ENCODE measurements around the gene LMO1. TPM values are rescaled to one million over a fixed set of nuclear protein-coding genes. Genes with fewer than 3 reads are reported as not detected.

Gene LMO1
- polyA plus RNA-seq, 3 donors, result not detected

GRCh38 chr11:8257003-8257664, 6.5 kb downstream of the LMO1 start:
- peaks cover 12% of the 10 kb centered on the region for H3K4me1 Mint-ChIP-seq
- 90% methylated on average over 2 of the region's 4 CpGs for WGBS (ENCODE audit: insufficient coverage)
- peaks cover 0 to 4% of the 10 kb centered on the region in 2 donors for H3K9me3 ChIP-seq (replicated peaks in 1 of 2; ENCODE audit: control insufficient read depth in 1 of 2, insufficient read depth in 1 of 2, low read length in 2 of 2)
- peaks cover 0 to 8% of the 10 kb centered on the region in 2 donors for H3K4me1 ChIP-seq (ENCODE audit: control insufficient read depth in 1 of 2, insufficient read depth in 2 of 2, low read length in 2 of 2)
- no peaks in the 10 kb centered on the region for H3K36me3 Mint-ChIP-seq
- no peak for DNase-seq
- peaks cover 0 to 5% (median 0%) of the 10 kb centered on the region in 7 donors for H3K9me3 Mint-ChIP-seq
- H3K4me2 ChIP-seq (replicated peaks; ENCODE audit: extremely low read depth, low read length, poor library complexity, severe bottlenecking), result no peak overlapping the region
- no peak overlapping the region for H3K27ac Mint-ChIP-seq
- H3K27me3 Mint-ChIP-seq (ENCODE audit: low read depth in 3 of 3), result peaks cover 40 to 43% (median 40%) of the 10 kb centered on the region in 3 donors
- no peak overlapping the region for H3K4me3 ChIP-seq (replicated peaks in 1 of 3; ENCODE audit: low read depth in 2 of 3, low read length in 3 of 3)
- H3K27ac ChIP-seq (ENCODE audit: low read depth in 1 of 2, low read length in 2 of 2), result no peak overlapping the region
- intact Hi-C loops (cut with micrococcal nuclease), result no loop called here
- no peaks in the 10 kb centered on the region for H3K79me2 ChIP-seq (ENCODE audit: insufficient read depth, low read length)
- H4K20me1 ChIP-seq (ENCODE audit: insufficient read depth, low read length), result no peaks in the 10 kb centered on the region
- no peaks in the 10 kb centered on the region for H3K36me3 ChIP-seq (replicated peaks in 1 of 2; ENCODE audit: control insufficient read depth in 1 of 2, insufficient read depth in 2 of 2, low read length in 2 of 2)
- no peak for TF ChIP-seq CTCF (IDR thresholded peaks at IDR 0.05)
- no peak overlapping the region for H3K9ac ChIP-seq (ENCODE audit: insufficient read depth, low read length, poor library complexity, severe bottlenecking)
- H3K27me3 ChIP-seq (ENCODE audit: control insufficient read depth in 2 of 2, insufficient read depth in 2 of 2, low read length in 2 of 2), result peaks cover 14 to 28% of the 10 kb centered on the region in 2 donors
- H2AFZ ChIP-seq (ENCODE audit: insufficient read depth, low read depth, low read length, poor library complexity, severe bottlenecking), result no peak overlapping the region
- no peak overlapping the region for H3K4me3 Mint-ChIP-seq

GRCh38 chr11:8256271-8257002, 7.2 kb downstream of the LMO1 start:
- intact Hi-C loops (cut with micrococcal nuclease), result no loop called here
- H3K4me3 ChIP-seq (replicated peaks in 1 of 3; ENCODE audit: low read depth in 2 of 3, low read length in 3 of 3), result no peak overlapping the region
- Mint-ChIP-seq H3K4me3 (no peak overlapping the region), H3K27ac (no peak overlapping the region), H3K36me3 (no peaks in the 10 kb centered on the region), H3K27me3 (ENCODE audit: low read depth in 3 of 3) (peaks cover 33 to 36% (median 34%) of the 10 kb centered on the region in 3 donors), H3K9me3 (peaks cover 0 to 5% (median 0%) of the 10 kb centered on the region in 7 donors), H3K4me1 (peaks cover 12% of the 10 kb centered on the region)
- H2AFZ ChIP-seq (ENCODE audit: insufficient read depth, low read depth, low read length, poor library complexity, severe bottlenecking), result no peak overlapping the region
- H3K4me1 ChIP-seq (ENCODE audit: control insufficient read depth in 1 of 2, insufficient read depth in 2 of 2, low read length in 2 of 2), result peaks cover 0 to 8% of the 10 kb centered on the region in 2 donors
- no peak for TF ChIP-seq CTCF (IDR thresholded peaks at IDR 0.05)
- no peak for DNase-seq
- no peaks in the 10 kb centered on the region for H4K20me1 ChIP-seq (ENCODE audit: insufficient read depth, low read length)
- H3K9me3 ChIP-seq (replicated peaks in 1 of 2; ENCODE audit: control insufficient read depth in 1 of 2, insufficient read depth in 1 of 2, low read length in 2 of 2), result no peaks in the 10 kb centered on the region
- 92% methylated on average over 2 of the region's 5 CpGs for WGBS (ENCODE audit: insufficient coverage)
- no peaks in the 10 kb centered on the region for H3K36me3 ChIP-seq (replicated peaks in 1 of 2; ENCODE audit: control insufficient read depth in 1 of 2, insufficient read depth in 2 of 2, low read length in 2 of 2)
- peaks cover 7 to 21% of the 10 kb centered on the region in 2 donors for H3K27me3 ChIP-seq (ENCODE audit: control insufficient read depth in 2 of 2, insufficient read depth in 2 of 2, low read length in 2 of 2)
- no peaks in the 10 kb centered on the region for H3K79me2 ChIP-seq (ENCODE audit: insufficient read depth, low read length)
- H3K27ac ChIP-seq (ENCODE audit: low read depth in 1 of 2, low read length in 2 of 2), result no peak overlapping the region
- H3K4me2 ChIP-seq (replicated peaks; ENCODE audit: extremely low read depth, low read length, poor library complexity, severe bottlenecking), result no peak overlapping the region
- H3K9ac ChIP-seq (ENCODE audit: insufficient read depth, low read length, poor library complexity, severe bottlenecking), result no peak overlapping the region

Measured in CD14-positive monocyte (primary cell).